Aorta (tissue), 5 donors: ENCODE results near the gene PPM1L. TPM values are rescaled to one million over a fixed set of nuclear protein-coding genes. Genes with fewer than 3 reads are reported as not detected.

ENCODE experiments used
- ATAC-seq: fragments of 200-7000 bp; cut with Tn5 transposase; one replicate; pipeline ENCODE4 v1.9.1; 2022; ENCODE audit warnings: moderate library complexity; ENCODE audit not compliant: low FRiP score
- DNase-seq, 2 donors: peaks; one replicate each; pipeline ENCODE4 v3.0.0-alpha.2; 2020
- H3K27ac ChIP-seq, 2 donors: one replicate each; pipeline ENCODE4 v1.5.1; 2013; ENCODE audit warnings: low read length in 2 of 2, mild to moderate bottlenecking in 2 of 2, moderate library complexity in 2 of 2, control low read depth in 1 of 2, inconsistent platforms in 1 of 2, low read depth in 1 of 2
- H3K27me3 ChIP-seq, 2 donors: one replicate each; pipeline ENCODE4 v1.6.1; 2013; ENCODE audit warnings: control low read depth in 1 of 2, low read length in 1 of 2, mild to moderate bottlenecking in 1 of 2, moderate library complexity in 1 of 2; ENCODE audit not compliant: insufficient read depth in 2 of 2, control insufficient read depth in 1 of 2
- H3K36me3 ChIP-seq, 2 donors: one replicate each; pipeline ENCODE4 v1.6.1; 2013; ENCODE audit warnings: control low read depth in 1 of 2, low read length in 1 of 2, mild to moderate bottlenecking in 1 of 2; ENCODE audit not compliant: insufficient read depth in 2 of 2, control insufficient read depth in 1 of 2
- H3K4me1 ChIP-seq, 2 donors: one replicate each; pipeline ENCODE4 v1.6.1; 2013; ENCODE audit warnings: low read length in 2 of 2, control low read depth in 1 of 2, mild to moderate bottlenecking in 1 of 2, moderate library complexity in 1 of 2; ENCODE audit not compliant: insufficient read depth in 2 of 2, control insufficient read depth in 1 of 2
- H3K4me3 ChIP-seq, 2 donors: one replicate each; pipeline ENCODE4 v1.5.1; 2013; ENCODE audit warnings: low read length in 2 of 2, control low read depth in 1 of 2, mild to moderate bottlenecking in 1 of 2
- H3K9me3 ChIP-seq: one replicate; pipeline ENCODE4 v1.6.1; 2013; ENCODE audit warnings: mild to moderate bottlenecking, low read length; ENCODE audit not compliant: control insufficient read depth
- WGBS, 2 donors: extraction: QIAGEN DNeasy Blood & Tissue Kit; methylation state at CpG; one replicate each; pipeline ENCODE4 v1.1.7; 2013; 5-methylcytosine and 5-hydroxymethylcytosine counted together
- intact Hi-C, 2 donors: fragments of 100-400 bp; cut with DNase I; formaldehyde crosslinking; loops; one replicate each; pipeline versions ENCODE4 v1.14.2 to v1.15.0; 2022
- polyA plus RNA-seq, 2 donors: library from polyadenylated mRNA; stranded (reverse); fragments of 200-250 nt; gene quantifications; one replicate each; pipeline ENCODE4 v1.2.3, GENCODE V29; 2013
- total RNA-seq, 2 donors: library from RNA; stranded (reverse); fragmentation: NEBNext Ultra II Directional; extraction: Animal tissue kit (Norgen Biotek cat#: 25700); gene quantifications; one replicate each; pipeline ENCODE4 v1.2.1, GENCODE V29; 2021
- donor health status: healthy with polysubstance abuse.
- donor health status: Bipolar disorder and iron deficiency.
- donor health status: DM: no; HTN: no; CAD: no.
- donor health status: DM: no; HTN: no; CAD: no.
- donor health status: DM: yes; HTN: yes; CAD: no.

PPM1L gene
- total and polyA plus RNA-seq, 4 donors = 1.5 to 17.0 (median 11.1) TPM

- intact Hi-C loops = no loop called here
- ATAC-seq = no peak
- no peak for DNase-seq
- H3K9me3 ChIP-seq = peaks cover 2% of the 10 kb centered on the region
- H3K27me3 ChIP-seq = no peaks in the 10 kb centered on the region
- no peaks in the 10 kb centered on the region for H3K4me1 ChIP-seq
- WGBS, 2 donors = 85 to 88% methylated on average over 2 of the region's 2 CpGs
- H3K4me3 ChIP-seq = no peak overlapping the region
- no peak overlapping the region for H3K27ac ChIP-seq
- H3K36me3 ChIP-seq = no peaks in the 10 kb centered on the region
Measured at GRCh38 chr3:160840590-160840989, 84.6 kb downstream of the PPM1L start.

GRCh38 chr3:160841455-160841854 is 85.4 kb downstream of the PPM1L start:
- Histone ChIP-seq H3K27me3 (no peaks in the 10 kb centered on the region), H3K36me3 (no peaks in the 10 kb centered on the region), H3K27ac (no peak overlapping the region), H3K9me3 (peaks cover 2% of the 10 kb centered on the region), H3K4me1 (no peaks in the 10 kb centered on the region), H3K4me3 (no peak overlapping the region)
- no peak for ATAC-seq
- 93 to 97% methylated on average over 1 of the region's 1 CpG for WGBS, 2 donors
- DNase-seq = no peak
- intact Hi-C loops = no loop called here

- H3K9me3 ChIP-seq = peaks cover 2% of the 10 kb centered on the region
- H3K4me3 ChIP-seq = no peak overlapping the region
- H3K36me3 ChIP-seq = no peaks in the 10 kb centered on the region
- H3K4me1 ChIP-seq = no peaks in the 10 kb centered on the region
- H3K27me3 ChIP-seq = no peaks in the 10 kb centered on the region
- WGBS, 2 donors = 51 to 54% methylated on average over 3 of the region's 3 CpGs
- H3K27ac ChIP-seq = peak overlapping the region in 1 of 2 donors; percentile 43
- DNase-seq (no peak), ATAC-seq (no peak)
- intact Hi-C loops = no loop called here
Measured at GRCh38 chr3:160842021-160843005, 86.3 kb downstream of the PPM1L start.

GRCh38 chr3:160851629-160852210 is 95.7 kb downstream of the PPM1L start:
- Histone ChIP-seq H3K9me3 (no peaks in the 10 kb centered on the region), H3K36me3 (no peaks in the 10 kb centered on the region), H3K27me3 (no peaks in the 10 kb centered on the region), H3K27ac (no peak overlapping the region), H3K4me3 (no peak overlapping the region), H3K4me1 (no peaks in the 10 kb centered on the region)
- intact Hi-C loops = no loop called here
- WGBS, 2 donors = 86 to 88% methylated on average over 8 of the region's 8 CpGs
- DNase-seq = no peak
- ATAC-seq = no peak

GRCh38 chr3:160852856-160853255 is 96.8 kb downstream of the PPM1L start:
- WGBS, 2 donors = 85 to 91% methylated on average over 2 of the region's 2 CpGs
- Histone ChIP-seq H3K9me3 (no peaks in the 10 kb centered on the region), H3K27ac (no peak overlapping the region), H3K4me3 (no peak overlapping the region), H3K36me3 (no peaks in the 10 kb centered on the region), H3K4me1 (no peaks in the 10 kb centered on the region), H3K27me3 (no peaks in the 10 kb centered on the region)
- no peak for DNase-seq
- intact Hi-C loops = no loop called here
- no peak for ATAC-seq

GRCh38 chr3:160856450-160856849 is 100.4 kb downstream of the PPM1L start:
- H3K4me3 ChIP-seq = no peak overlapping the region
- no peak overlapping the region for H3K27ac ChIP-seq
- H3K36me3 ChIP-seq = no peaks in the 10 kb centered on the region
- DNase-seq (no peak), ATAC-seq (no peak)
- 82 to 91% methylated on average over 2 of the region's 2 CpGs for WGBS, 2 donors
- no peaks in the 10 kb centered on the region for H3K4me1 ChIP-seq
- H3K9me3 ChIP-seq = no peaks in the 10 kb centered on the region
- intact Hi-C loops = no loop called here
- no peaks in the 10 kb centered on the region for H3K27me3 ChIP-seq

GRCh38 chr3:160857476-160858119 is 101.6 kb downstream of the PPM1L start:
- Histone ChIP-seq H3K4me1 (no peaks in the 10 kb centered on the region), H3K9me3 (no peaks in the 10 kb centered on the region), H3K27me3 (no peaks in the 10 kb centered on the region), H3K27ac (no peak overlapping the region), H3K4me3 (no peak overlapping the region), H3K36me3 (no peaks in the 10 kb centered on the region)
- DNase-seq (no peak), ATAC-seq (no peak)
- intact Hi-C loops = no loop called here
- WGBS, 2 donors = 76 to 78% methylated on average over 2 of the region's 2 CpGs

GRCh38 chr3:160860346-160860745 is 104.3 kb downstream of the PPM1L start:
- H3K27me3 ChIP-seq = no peaks in the 10 kb centered on the region
- H3K36me3 ChIP-seq = no peaks in the 10 kb centered on the region
- intact Hi-C loops = no loop called here
- no peak overlapping the region for H3K27ac ChIP-seq
- ATAC-seq = no peak
- 63 to 71% methylated on average over 1 of the region's 1 CpG for WGBS, 2 donors
- H3K9me3 ChIP-seq = no peaks in the 10 kb centered on the region
- no peak overlapping the region for H3K4me3 ChIP-seq
- no peaks in the 10 kb centered on the region for H3K4me1 ChIP-seq
- no peak for DNase-seq
